Left lung (tissue), 10 donors: ENCODE data around the gene COX4I1. TPM values are rescaled to one million over a fixed set of nuclear protein-coding genes. Genes with fewer than 3 reads are reported as not detected.
"Not testable (repeated sequence)": the region's sequence is repeated elsewhere in the genome, so short reads cannot be mapped to it uniquely, and the experiment has no call there.

ENCODE experiments used
- ATAC-seq: fragments of 200-7000 bp; cut with Tn5 transposase; one replicate; pipeline ENCODE4 v1.9.1; 2020; ENCODE audit warnings: moderate library complexity
- DNase-seq, 4 donors: peaks; one replicate each; pipeline ENCODE4 v3.0.0-alpha.2; 2013 to 2020
- H3K27ac ChIP-seq, 2 donors: fragments of 200-600 bp; sonication (generic) in 1 of 2; one replicate each; pipeline versions ENCODE4 v1.5.0 to v1.8.0; 2020 to 2021
- H3K27me3 ChIP-seq, 2 donors: fragments of 200-600 bp; sonication (generic) in 1 of 2; one replicate each; pipeline versions ENCODE4 v1.5.0 to v1.8.0; 2020 to 2021
- H3K36me3 ChIP-seq, 2 donors: fragments of 200-600 bp; sonication (generic) in 1 of 2; one replicate each; pipeline versions ENCODE4 v1.5.0 to v1.8.0; 2020 to 2021
- H3K4me1 ChIP-seq, 2 donors: fragments of 200-600 bp; one replicate each; pipeline ENCODE4 v1.8.0; 2021
- H3K4me3 ChIP-seq, 2 donors: fragments of 200-600 bp; sonication (generic) in 1 of 2; one replicate each; pipeline versions ENCODE4 v1.5.0 to v1.8.0; 2020 to 2021; ENCODE audit warnings: mild to moderate bottlenecking in 1 of 2
- H3K9me3 ChIP-seq, 2 donors: fragments of 200-600 bp; sonication (generic) in 1 of 2; one replicate each; pipeline versions ENCODE4 v1.5.0 to v1.8.0; 2020 to 2021
- CTCF ChIP-seq, 2 donors: fragments of 200-600 bp; sonication (generic) in 1 of 2; IDR thresholded peaks; one replicate each; pipeline versions ENCODE4 v1.5.0 to v1.8.0; 2021; ENCODE audit warnings: antibody characterized with exemption in 2 of 2
- intact Hi-C, 2 donors: fragments of 100-400 bp; cut with DNase I; formaldehyde crosslinking; loops; one replicate each; pipeline versions ENCODE4 v1.11.2 to v1.14.2; 2022
- polyA plus RNA-seq, 6 donors: library from polyadenylated mRNA; unstranded; fragments of 120-200 nt; gene quantifications; one replicate each; pipeline ENCODE4 v1.2.1, GENCODE V29; 2013; ENCODE audit not compliant: insufficient read length in 6 of 6
- total RNA-seq, 2 donors: library from RNA; stranded (reverse); fragmentation: NEBNext Ultra II Directional; extraction: Animal tissue kit (Norgen Biotek cat#: 25700); gene quantifications; one replicate each; pipeline ENCODE4 v1.2.1, GENCODE V29; 2021
- donor health status: DM: no; HTN: yes; CAD: no.
- donor health status: DM: no; HTN: no; CAD: no.

The COX4I1 gene
- total and polyA plus RNA-seq, 8 donors: 272 to 418 (median 314) TPM

- no peak for TF ChIP-seq CTCF (IDR thresholded peaks at IDR 0.05)
- intact Hi-C loops: no loop called here
- Histone ChIP-seq H3K4me1 (no peaks in the 10 kb centered on the region), H3K9me3 (no peaks in the 10 kb centered on the region), H3K27ac (no peak overlapping the region), H3K36me3 (no peaks in the 10 kb centered on the region), H3K27me3 (peaks cover 0 to 52% of the 10 kb centered on the region in 2 donors), H3K4me3 (no peak overlapping the region)
- no peak for DNase-seq
- ATAC-seq: no peak
These were observed 13.6 kb downstream of the COX4I1 start for GRCh38 chr16:85812811-85813700.

- Histone ChIP-seq H3K27me3 (peaks cover 0 to 45% of the 10 kb centered on the region in 2 donors), H3K4me3 (no peak overlapping the region), H3K4me1 (peaks cover 0 to 4% of the 10 kb centered on the region in 2 donors), H3K36me3 (no peaks in the 10 kb centered on the region), H3K9me3 (no peaks in the 10 kb centered on the region), H3K27ac (no peak overlapping the region)
- no peak for TF ChIP-seq CTCF (IDR thresholded peaks at IDR 0.05)
- DNase-seq: peak in 1 of 4 donors; percentile 32
- no peak for ATAC-seq
- intact Hi-C loops: no loop called here
These were observed 16.7 kb downstream of the COX4I1 start for GRCh38 chr16:85816159-85816558.

- ATAC-seq, intact Hi-C loops, H3K27ac ChIP-seq, H3K36me3 ChIP-seq, H3K4me3 ChIP-seq, H3K9me3 ChIP-seq: not testable (repeated sequence)
- Histone ChIP-seq H3K27me3 (peaks cover 0 to 35% of the 10 kb centered on the region in 2 donors), H3K4me1 (peaks cover 4 to 11% of the 10 kb centered on the region in 2 donors)
- peak in 1 of 4 donors; percentile 35 for DNase-seq
These were observed 17.7 kb downstream of the COX4I1 start for GRCh38 chr16:85817195-85817594.

- intact Hi-C loops: no loop called here
- peak; percentile 87 for ATAC-seq
- TF ChIP-seq CTCF (IDR thresholded peaks at IDR 0.05): peak; percentile 68 to 76
These were observed 19.8 kb downstream of the COX4I1 start for GRCh38 chr16:85819245-85819644.

GRCh38 chr16:85819771-85820170 is 20.3 kb downstream of the COX4I1 start:
- DNase-seq: peak in 1 of 4 donors; percentile 55

More at GRCh38 chr16:85819245-85819644, 19.8 kb downstream of the COX4I1 start:
- peaks cover 4 to 11% of the 10 kb centered on the region in 2 donors for H3K4me1 ChIP-seq
- H3K36me3 ChIP-seq: no peaks in the 10 kb centered on the region
- peaks cover 0 to 14% of the 10 kb centered on the region in 2 donors for H3K27me3 ChIP-seq
- H3K4me3 ChIP-seq: no peak overlapping the region
- peak; percentile 37 to 85 (median 78) for DNase-seq
- H3K9me3 ChIP-seq: no peaks in the 10 kb centered on the region
- no peak overlapping the region for H3K27ac ChIP-seq

More at GRCh38 chr16:85819771-85820170, 20.3 kb downstream of the COX4I1 start:
- H3K27me3 ChIP-seq: peaks cover 0 to 9% of the 10 kb centered on the region in 2 donors
- H3K36me3 ChIP-seq: no peaks in the 10 kb centered on the region
- no peaks in the 10 kb centered on the region for H3K9me3 ChIP-seq
- ATAC-seq: no peak
- H3K4me3 ChIP-seq: no peak overlapping the region
- H3K4me1 ChIP-seq: peaks cover 4 to 11% of the 10 kb centered on the region in 2 donors
- TF ChIP-seq CTCF (IDR thresholded peaks at IDR 0.05): no peak
- intact Hi-C loops: loop anchor here (5.0 to 10.0 kb wide), 3 partner anchors 193 to 705 kb away; no protein-coding TSS in a partner anchor
- no peak overlapping the region for H3K27ac ChIP-seq
